K562 (cell line): ENCODE results near the gene CHST15. TPM values are rescaled to one million over a fixed set of nuclear protein-coding genes. Genes with fewer than 3 reads are reported as not detected.

Experiments used
- ATAC-seq: fragments of 200-7000 bp; cut with Tn5 transposase; 3 replicates; pipeline ENCODE4 v1.9.1; 2020; ENCODE audit warnings: moderate library complexity
- BruUV-seq: library from RNA; stranded (reverse); fragments of 400-500 nt; replicated peaks from 2 replicates; lab custom pipeline; 2021; lab: Mats Ljungman, UMichigan
- CTCF ChIA-PET: fragments of 300-600 bp; formaldehyde crosslinking; extraction: SDS; loops from one replicate; lab custom pipeline; 2021; ENCODE audit warnings: low intra/inter-chr PET ratio; lab: Yijun Ruan, JAX
- POLR2A ChIA-PET: fragments of 300-600, 350-650 bp; sonication (Branson Sonifier 250); formaldehyde crosslinking; extraction: SDS; loops from one replicate; lab custom pipeline; 2021; ENCODE audit warnings: antibody characterized with exemption, inconsistent platforms; lab: Yijun Ruan, JAX
- DNase-seq, 4 experiments: peaks; one replicate each; pipeline versions ENCODE4 v3.0.0 to v3.0.0-alpha.2; 2011 to 2018; ENCODE audit warnings: low spot score in 3 of 4, mixed read lengths in 3 of 4; ENCODE audit errors: extremely low read depth in 1 of 4
- FAIRE-seq: peaks from 2 replicates; lab custom pipeline; 2011; peaks lifted over from hg19 to GRCh38; lab: Jason Lieb, UNC
- H2AFZ ChIP-seq: 2 replicates; pipeline ENCODE4 v1.6.0; 2011; ENCODE audit warnings: low read depth, low read length, control low read depth, inconsistent platforms
- H3K27ac ChIP-seq: fragments of 200-600 bp; 3 replicates; pipeline ENCODE4 v1.8.0; 2011; ENCODE audit warnings: low read depth, mild to moderate bottlenecking, control low read depth, inconsistent platforms, low read length, moderate library complexity, mixed read lengths; ENCODE audit errors: extremely low read depth
- H3K27me3 ChIP-seq, 2 experiments: fragments of 300-600 bp in 1 of 2; 2 replicates in 1 of 2; 3 replicates in 1 of 2; pipeline versions ENCODE4 v1.6.0 to v1.8.0; 2011; ENCODE audit warnings: inconsistent platforms in 2 of 2, low read length in 2 of 2, mild to moderate bottlenecking in 1 of 2, mixed read lengths in 1 of 2, moderate library complexity in 1 of 2; ENCODE audit not compliant: control insufficient read depth in 2 of 2, insufficient read depth in 2 of 2
- H3K36me3 ChIP-seq: fragments of 300-600 bp; 3 replicates; pipeline ENCODE4 v1.8.0; 2011; ENCODE audit warnings: mild to moderate bottlenecking, low read length, inconsistent platforms; ENCODE audit not compliant: control insufficient read depth, insufficient read depth
- H3K4me1 ChIP-seq, 2 experiments: fragments of 200-600 bp in 1 of 2; replicated peaks in 1 of 2; 2 replicates in 1 of 2; 3 replicates in 1 of 2; pipeline versions ENCODE4 v1.5.1 to v1.8.0; 2011; ENCODE audit warnings: inconsistent platforms in 2 of 2, low read length in 2 of 2, mild to moderate bottlenecking in 1 of 2, mixed read lengths in 1 of 2, moderate library complexity in 1 of 2; ENCODE audit not compliant: control insufficient read depth in 2 of 2, insufficient read depth in 2 of 2
- H3K4me2 ChIP-seq: 2 replicates; pipeline ENCODE4 v1.6.1; 2011; ENCODE audit warnings: low read length, control low read depth, inconsistent platforms, mixed read lengths; ENCODE audit not compliant: insufficient read depth
- H3K4me3 ChIP-seq: fragments of 200-600 bp; sonication (generic), shearing (Covaris generic); 2 replicates; pipeline ENCODE4 v1.5.1; 2016; ENCODE audit warnings: control low read depth, inconsistent platforms
- H3K79me2 ChIP-seq: fragments of 200-600 bp; 3 replicates; pipeline ENCODE4 v1.8.0; 2011; ENCODE audit warnings: low read length, inconsistent platforms; ENCODE audit not compliant: control insufficient read depth, insufficient read depth
- H3K9ac ChIP-seq, 2 experiments: 2 replicates each; pipeline versions ENCODE4 v1.6.0 to v1.6.1; 2011; ENCODE audit warnings: low read depth in 2 of 2, low read length in 2 of 2, control low read depth in 1 of 2, inconsistent platforms in 1 of 2, mild to moderate bottlenecking in 1 of 2, mixed read lengths in 1 of 2; ENCODE audit not compliant: insufficient read depth in 1 of 2
- H3K9me1 ChIP-seq: one replicate; pipeline ENCODE4 v1.6.0; 2011; ENCODE audit warnings: inconsistent platforms, mild to moderate bottlenecking, low read length, moderate library complexity; ENCODE audit not compliant: control insufficient read depth, insufficient read depth
- H3K9me3 ChIP-seq: replicated peaks from 2 replicates; pipeline ENCODE4 v1.5.1; 2011; ENCODE audit warnings: low read depth, low read length, inconsistent platforms; ENCODE audit not compliant: control insufficient read depth, insufficient read depth
- H4K20me1 ChIP-seq: replicated peaks from 2 replicates; pipeline ENCODE4 v1.6.1; 2011; ENCODE audit warnings: low read length, inconsistent platforms, mixed read lengths; ENCODE audit not compliant: control insufficient read depth, insufficient read depth
- E2F4 ChIP-seq: sonication (generic); formaldehyde crosslinking; IDR thresholded peaks from 2 replicates; pipeline ENCODE4 v1.8.0; 2022; ENCODE audit warnings: mild to moderate bottlenecking, low read depth, missing genetic modification reagents
- HDAC6 ChIP-seq: IDR thresholded peaks from 2 replicates; pipeline ENCODE4 v1.6.1; 2012; ENCODE audit warnings: low read depth, mild to moderate bottlenecking, control low read depth, inconsistent platforms, low read length, moderate library complexity
- KDM1A ChIP-seq, 2 experiments: fragments of 450-650 bp; IDR thresholded peaks; 2 replicates each; pipeline ENCODE4 v1.6.1; 2016; ENCODE audit warnings: mild to moderate bottlenecking in 2 of 2
- NR1H2 ChIP-seq: sonication (generic); formaldehyde crosslinking; IDR thresholded peaks from 2 replicates; pipeline ENCODE4 v1.4.0; 2020; ENCODE audit warnings: mild to moderate bottlenecking, missing genetic modification reagents
- RBM22 ChIP-seq: fragments of 200-400 bp; formaldehyde crosslinking; IDR thresholded peaks from 2 replicates; pipeline ENCODE4 v1.6.1; 2018; ENCODE audit warnings: low read length, low read depth; ENCODE audit not compliant: poor library complexity, severe bottlenecking
- RFX5 ChIP-seq: IDR thresholded peaks from 2 replicates; pipeline ENCODE4 v1.6.1; 2011; ENCODE audit warnings: low read depth, mild to moderate bottlenecking, improper control_type of control experiment, low read length
- TCF15 ChIP-seq: fragments of 250-450 bp; sonication (Bioruptor Pico); IDR thresholded peaks from 2 replicates; pipeline ENCODE4 v1.8.0; 2022; ENCODE audit warnings: moderate library complexity, mild to moderate bottlenecking, inconsistent platforms
- TCF3 ChIP-seq: sonication (generic); formaldehyde crosslinking; IDR thresholded peaks from 2 replicates; pipeline ENCODE4 v1.4.0; 2020; ENCODE audit warnings: mild to moderate bottlenecking, missing genetic modification reagents
- ZC3H11A ChIP-seq: IDR thresholded peaks from 2 replicates; pipeline ENCODE4 v1.6.1; 2012; ENCODE audit warnings: low read depth, low read length, improper control_type of control experiment
- ZKSCAN8 ChIP-seq: fragments of 200-800 bp; sonication (Bioruptor generic); IDR thresholded peaks from 2 replicates; pipeline ENCODE4 v1.6.1; 2016; ENCODE audit warnings: missing genetic modification characterization, missing compliant biosample characterization
- ZNF197 ChIP-seq: fragments of 200-800 bp; sonication (Bioruptor generic); IDR thresholded peaks from 2 replicates; pipeline ENCODE4 v1.6.1; 2016; ENCODE audit warnings: low read depth, missing genetic modification characterization, missing compliant biosample characterization
- ZNF354B ChIP-seq: fragments of 250-450 bp; sonication (Bioruptor Pico); IDR thresholded peaks from 2 replicates; pipeline ENCODE4 v1.4.0; 2020
- WGBS: fragments of 100-300 bp; shearing (Covaris generic); methylation state at CpG from one replicate; pipeline ENCODE4 v1.1.6; 2016; ENCODE audit warnings: low coverage, mixed read lengths; ENCODE audit not compliant: insufficient coverage; ENCODE audit errors: missing lambda C conversion rate; 5-methylcytosine and 5-hydroxymethylcytosine counted together
- in situ Hi-C: fragments of 300-500 bp; cut with MboI; formaldehyde crosslinking; loops from 4 replicates; pipeline ENCODE4 v1.15.0; 2018; ENCODE audit warnings: inconsistent platforms, mixed read lengths
- intact Hi-C: fragments of 100-400 bp; cut with micrococcal nuclease; formaldehyde crosslinking; loops from 2 replicates; pipeline ENCODE4 v1.14.2; 2022
- polyA plus RNA-seq, 8 experiments: library from polyadenylated mRNA; depleted of rRNA in 4 of 8; stranded (reverse) in 5 of 8; unstranded in 3 of 8; fragments of >200 nt; fragmentation: Nextera tagmentation in 2 of 8; fragmentation: Illumina TruSeq in 1 of 8; extraction: Ambion mirVana in 2 of 8; extraction: Trizol in 1 of 8; gene quantifications; 2 replicates each; pipeline versions ENCODE4 v1.2.1 to v1.2.3, GENCODE V29; 2011 to 2014; ENCODE audit warnings: inconsistent platforms in 1 of 8, missing spikeins in 1 of 8
- total RNA-seq, 7 experiments: library from RNA; depleted of rRNA in 6 of 7; stranded (reverse); fragments of >200 nt in 6 of 7; fragmentation: Illumina TruSeq in 2 of 7; extraction: Trizol in 2 of 7; gene quantifications; 2 replicates each; pipeline versions ENCODE4 v1.2.1 to v1.2.3, GENCODE V29; 2011 to 2021; ENCODE audit warnings: low replicate concordance in 1 of 7
- TF ChIP-seq, protein P1 (sequence below): fragments of 250-450 bp; sonication (Bioruptor Pico); IDR thresholded peaks from 2 replicates; pipeline ENCODE4 v1.4.0; 2020

Gene CHST15
- total and polyA plus RNA-seq, 9 of the 15 experiments (the other 6 are each of a cell fraction or from before 2014, with no cell fraction given) = 0.04 to 0.16 (median 0.08) TPM

DNA sequence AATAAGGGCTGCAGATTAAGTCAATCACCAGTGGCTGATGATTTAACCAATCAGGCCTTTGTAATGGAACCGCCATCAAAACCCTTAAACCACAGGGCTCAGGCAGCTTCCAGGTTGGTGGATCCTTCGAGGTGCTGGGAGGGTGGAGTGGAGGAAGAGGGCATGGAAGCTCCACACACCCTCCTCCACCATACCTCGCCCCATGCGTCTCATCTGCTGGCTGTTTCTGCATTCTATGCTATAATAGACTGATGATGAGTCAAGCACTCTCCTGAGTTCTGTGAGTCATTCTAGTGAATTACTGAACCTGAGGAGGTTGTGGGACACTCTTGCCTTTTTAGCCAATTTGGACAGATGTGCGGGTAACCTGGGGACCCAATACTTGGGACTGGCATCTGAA lies 43.9 kb downstream of the CHST15 start:
- intact Hi-C loops (no loop called here), in situ Hi-C loops (no loop called here)
- no peaks in the 10 kb centered on the region for H3K79me2 ChIP-seq
- BruUV-seq = no TSS peak
- ATAC-seq (no peak), DNase-seq (no peak), FAIRE-seq (no peak)
- H2AFZ ChIP-seq = no peak overlapping the region
- no peak overlapping the region for H3K4me2 ChIP-seq
- H3K4me3 ChIP-seq = no peak overlapping the region
- ChIA-PET POLR2A (interaction anchor here (0.6 kb wide), 1 partner anchor 157 kb away, joined by 4 read pairs; no protein-coding TSS in a partner anchor), CTCF (interaction anchor here (0.6 kb wide), 1 partner anchor 80 kb away, joined by 3 read pairs; no protein-coding TSS in a partner anchor)
- no peaks in the 10 kb centered on the region for H3K9me1 ChIP-seq
- no peaks in the 10 kb centered on the region for H3K36me3 ChIP-seq
- peaks cover 4 to 24% of the 10 kb centered on the region in 2 experiments; a peak in 3 of 5 replicates for H3K27me3 ChIP-seq
- no peak overlapping the region for H3K27ac ChIP-seq
- H4K20me1 ChIP-seq = no peaks in the 10 kb centered on the region
- peaks cover 0 to 2% of the 10 kb centered on the region in 2 experiments; a peak in 1 of 5 replicates for H3K4me1 ChIP-seq
- 0% methylated on average over 5 of the region's 5 CpGs for WGBS
- TF ChIP-seq TCF3 (CRISPR knock-in tag) (no peak), ZNF197 (CRISPR knock-in tag) (no peak), RFX5 (no peak), KDM1A (IDR thresholded peaks at IDR 0.05) (no peak), ZKSCAN8 (no peak), RBM22 (no peak), HDAC6 (no peak), E2F4 (CRISPR knock-in tag) (no peak), ZNF354B (CRISPR knock-in tag) (no peak), NR1H2 (no peak), TCF15 (CRISPR knock-in tag) (no peak), ZC3H11A (no peak)
- TF ChIP-seq, protein P1, sequence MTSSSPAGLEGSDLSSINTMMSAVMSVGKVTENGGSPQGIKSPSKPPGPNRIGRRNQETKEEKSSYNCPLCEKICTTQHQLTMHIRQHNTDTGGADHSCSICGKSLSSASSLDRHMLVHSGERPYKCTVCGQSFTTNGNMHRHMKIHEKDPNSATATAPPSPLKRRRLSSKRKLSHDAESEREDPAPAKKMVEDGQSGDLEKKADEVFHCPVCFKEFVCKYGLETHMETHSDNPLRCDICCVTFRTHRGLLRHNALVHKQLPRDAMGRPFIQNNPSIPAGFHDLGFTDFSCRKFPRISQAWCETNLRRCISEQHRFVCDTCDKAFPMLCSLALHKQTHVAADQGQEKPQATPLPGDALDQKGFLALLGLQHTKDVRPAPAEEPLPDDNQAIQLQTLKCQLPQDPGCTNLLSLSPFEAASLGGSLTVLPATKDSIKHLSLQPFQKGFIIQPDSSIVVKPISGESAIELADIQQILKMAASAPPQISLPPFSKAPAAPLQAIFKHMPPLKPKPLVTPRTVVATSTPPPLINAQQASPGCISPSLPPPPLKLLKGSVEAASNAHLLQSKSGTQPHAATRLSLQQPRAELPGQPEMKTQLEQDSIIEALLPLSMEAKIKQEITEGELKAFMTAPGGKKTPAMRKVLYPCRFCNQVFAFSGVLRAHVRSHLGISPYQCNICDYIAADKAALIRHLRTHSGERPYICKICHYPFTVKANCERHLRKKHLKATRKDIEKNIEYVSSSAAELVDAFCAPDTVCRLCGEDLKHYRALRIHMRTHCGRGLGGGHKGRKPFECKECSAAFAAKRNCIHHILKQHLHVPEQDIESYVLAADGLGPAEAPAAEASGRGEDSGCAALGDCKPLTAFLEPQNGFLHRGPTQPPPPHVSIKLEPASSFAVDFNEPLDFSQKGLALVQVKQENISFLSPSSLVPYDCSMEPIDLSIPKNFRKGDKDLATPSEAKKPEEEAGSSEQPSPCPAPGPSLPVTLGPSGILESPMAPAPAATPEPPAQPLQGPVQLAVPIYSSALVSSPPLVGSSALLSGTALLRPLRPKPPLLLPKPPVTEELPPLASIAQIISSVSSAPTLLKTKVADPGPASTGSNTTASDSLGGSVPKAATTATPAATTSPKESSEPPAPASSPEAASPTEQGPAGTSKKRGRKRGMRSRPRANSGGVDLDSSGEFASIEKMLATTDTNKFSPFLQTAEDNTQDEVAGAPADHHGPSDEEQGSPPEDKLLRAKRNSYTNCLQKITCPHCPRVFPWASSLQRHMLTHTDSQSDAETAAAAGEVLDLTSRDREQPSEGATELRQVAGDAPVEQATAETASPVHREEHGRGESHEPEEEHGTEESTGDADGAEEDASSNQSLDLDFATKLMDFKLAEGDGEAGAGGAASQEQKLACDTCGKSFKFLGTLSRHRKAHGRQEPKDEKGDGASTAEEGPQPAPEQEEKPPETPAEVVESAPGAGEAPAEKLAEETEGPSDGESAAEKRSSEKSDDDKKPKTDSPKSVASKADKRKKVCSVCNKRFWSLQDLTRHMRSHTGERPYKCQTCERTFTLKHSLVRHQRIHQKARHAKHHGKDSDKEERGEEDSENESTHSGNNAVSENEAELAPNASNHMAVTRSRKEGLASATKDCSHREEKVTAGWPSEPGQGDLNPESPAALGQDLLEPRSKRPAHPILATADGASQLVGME (CRISPR knock-in tag) = no peak
- H3K9me3 ChIP-seq = no peaks in the 10 kb centered on the region
- no peak overlapping the region for H3K9ac ChIP-seq
